Cerebellar cortex (tissue), 1 donor: ENCODE data around the gene CTBP1.

Source experiments
- DNase-seq: peaks from one replicate; pipeline ENCODE4 v3.0.0-alpha.2; 2015; ENCODE audit warnings: low spot score

Gene CTBP1

GRCh38 chr4:1283711-1284110 is 34.8 kb upstream of the CTBP1 start:
- DNase-seq: no peak

- DNase-seq: no peak
Observed at GRCh38 chr4:1279253-1279652, 30.3 kb upstream of the CTBP1 start.

- no peak for DNase-seq
Observed at GRCh38 chr4:1277667-1278665, 29.0 kb upstream of the CTBP1 start.

- DNase-seq: no peak
Observed at GRCh38 chr4:1276984-1277383, 28.1 kb upstream of the CTBP1 start.

- DNase-seq: no peak
Observed at GRCh38 chr4:1274871-1275270, 25.9 kb upstream of the CTBP1 start.

- no peak for DNase-seq
Observed at GRCh38 chr4:1271686-1272085, 22.8 kb upstream of the CTBP1 start.

GRCh38 chr4:1269209-1269608 is 20.3 kb upstream of the CTBP1 start:
- no peak for DNase-seq

GRCh38 chr4:1266881-1267763 is 18.2 kb upstream of the CTBP1 start:
- DNase-seq: no peak

GRCh38 chr4:1265351-1265750 is 16.4 kb upstream of the CTBP1 start:
- no peak for DNase-seq

GRCh38 chr4:1264942-1265341 is 16.0 kb upstream of the CTBP1 start:
- no peak for DNase-seq

- DNase-seq: no peak
Observed at GRCh38 chr4:1261107-1261928, 12.4 kb upstream of the CTBP1 start.

- no peak for DNase-seq
Observed at GRCh38 chr4:1260418-1261106, 11.6 kb upstream of the CTBP1 start.

- no peak for DNase-seq
Observed at GRCh38 chr4:1259966-1260365, 11.0 kb upstream of the CTBP1 start.

- no peak for DNase-seq
Observed at GRCh38 chr4:1258457-1258856, 9.5 kb upstream of the CTBP1 start.

GRCh38 chr4:1255699-1256098 is 6.8 kb upstream of the CTBP1 start:
- DNase-seq: no peak

- DNase-seq: no peak
Observed at GRCh38 chr4:1255151-1255550, 6.2 kb upstream of the CTBP1 start.

- DNase-seq: no peak
Observed at GRCh38 chr4:1253831-1254230, 4.9 kb upstream of the CTBP1 start.

- DNase-seq: no peak
Observed at GRCh38 chr4:1252928-1253492, 4.1 kb upstream of the CTBP1 start.

GRCh38 chr4:1251773-1252066 is 2.8 kb upstream of the CTBP1 start:
- no peak for DNase-seq

GRCh38 chr4:1250921-1251772 is 2.2 kb upstream of the CTBP1 start:
- peak; percentile 61 for DNase-seq

GRCh38 chr4:1250527-1250812 is 1.5 kb upstream of the CTBP1 start:
- no peak for DNase-seq
